Erythroblast (primary cell): ENCODE data around the gene RPA4.

Experiments
- DNase-seq, 2 experiments: peaks; one replicate each; lab custom pipeline; 2025; lab: John Stamatoyannopoulos, UW
- GATA1 ChIP-seq: IDR thresholded peaks from 2 replicates; pipeline ENCODE4 v1.6.1; 2011; ENCODE audit warnings: low read depth, mild to moderate bottlenecking, control low read depth, low read length, moderate library complexity
- POLR2A ChIP-seq: IDR thresholded peaks from 2 replicates; pipeline ENCODE4 v1.6.1; 2011; ENCODE audit warnings: mild to moderate bottlenecking, low read length

RPA4 gene

DNA sequence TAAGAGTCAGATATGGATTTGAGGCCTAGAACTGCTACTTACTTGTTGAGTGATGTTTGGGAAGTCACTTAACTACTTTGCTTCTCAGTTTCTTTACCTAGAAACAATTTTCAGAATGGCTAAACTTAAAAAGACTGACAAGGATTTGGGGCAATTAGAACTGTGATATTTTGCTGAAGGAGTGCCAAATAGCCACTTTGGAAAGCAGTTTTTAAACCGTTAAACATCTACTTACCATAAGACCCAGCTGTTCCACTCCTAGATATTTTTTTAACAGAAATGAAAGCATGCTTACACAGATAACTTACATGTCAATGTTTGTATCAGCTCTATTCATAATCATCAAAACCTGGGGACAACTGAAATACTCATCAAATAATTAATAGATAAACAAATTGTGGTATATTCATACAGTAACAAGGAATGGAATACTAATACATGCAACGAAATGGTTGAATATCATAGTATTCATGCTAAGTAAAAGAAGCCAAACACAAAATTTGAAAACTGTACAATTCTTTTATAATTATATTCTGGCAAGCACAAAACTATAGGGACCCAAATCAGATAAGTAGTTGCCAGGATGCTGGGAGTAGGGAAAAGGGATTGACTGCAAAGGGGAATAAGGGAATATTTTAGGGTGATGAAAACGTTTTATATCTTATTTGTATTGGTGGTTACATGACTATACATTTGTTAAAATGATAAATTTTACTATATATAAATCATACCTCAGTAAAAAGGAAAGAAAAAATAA, 24.0 kb downstream of the RPA4 start:
- TF ChIP-seq GATA1 (no peak), POLR2A (no peak)
- DNase-seq, result no peak

DNA sequence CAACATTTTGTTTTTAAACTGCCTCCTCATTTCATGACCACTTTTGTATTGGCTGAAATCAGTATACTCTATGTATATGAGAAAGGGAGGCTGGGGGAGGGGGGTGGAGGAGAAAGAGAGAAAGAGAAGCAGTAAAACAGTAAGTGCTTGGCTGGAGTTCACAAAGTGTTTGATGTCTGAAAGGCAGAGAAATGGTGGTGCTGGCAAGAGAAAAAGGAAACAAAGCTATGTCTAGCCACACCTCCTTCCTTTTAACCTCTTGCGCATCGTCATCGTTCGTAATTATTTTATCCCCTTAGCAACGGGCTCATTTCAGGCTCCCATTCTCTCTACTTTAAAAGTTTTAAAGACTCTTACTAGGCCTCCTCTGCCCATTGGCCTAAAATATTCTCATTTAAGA, 25.6 kb downstream of the RPA4 start:
- TF ChIP-seq GATA1 (no peak), POLR2A (no peak)
- no peak for DNase-seq

DNA sequence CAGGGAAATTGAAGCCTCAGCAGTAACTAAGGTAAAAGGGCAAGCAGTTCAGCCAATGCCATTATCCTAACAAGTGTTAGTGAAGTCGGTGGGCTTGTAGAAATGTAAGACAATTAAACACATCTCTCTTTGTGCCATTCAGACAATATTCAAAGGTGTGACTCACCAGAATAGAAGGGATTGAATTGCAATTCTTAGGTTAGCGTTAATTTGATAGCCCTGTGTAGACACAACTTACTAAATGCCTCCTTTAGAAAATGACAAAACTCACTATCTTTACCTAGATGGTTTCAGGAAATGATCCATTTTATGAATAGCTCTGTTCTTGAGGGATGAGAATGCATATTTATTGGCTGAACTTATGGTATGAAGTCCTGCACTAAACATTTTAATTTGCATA, 35.2 kb downstream of the RPA4 start:
- no peak for DNase-seq
- no peak for TF ChIP-seq GATA1
- no peak for TF ChIP-seq POLR2A

DNA sequence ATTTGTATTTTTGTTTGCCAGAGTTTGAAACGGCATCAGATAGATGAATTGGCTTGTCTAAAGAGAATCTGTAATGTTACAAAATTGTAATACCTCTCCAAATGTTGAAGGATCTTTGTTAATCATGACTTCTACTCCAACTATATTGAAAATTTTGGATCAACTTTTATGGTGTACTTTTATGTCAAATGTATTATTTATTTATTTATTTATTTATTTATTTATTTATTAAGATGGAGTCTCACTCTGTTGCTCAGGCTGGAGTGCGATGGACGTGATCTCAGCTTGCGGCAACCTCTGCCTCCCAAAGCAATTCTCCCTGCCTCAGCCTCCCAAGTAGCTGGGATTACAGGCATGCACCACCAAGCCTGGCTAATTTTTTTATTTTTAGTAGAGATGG, 36.0 kb downstream of the RPA4 start:
- no peak for DNase-seq
- TF ChIP-seq POLR2A (no peak), GATA1 (no peak)

DNA sequence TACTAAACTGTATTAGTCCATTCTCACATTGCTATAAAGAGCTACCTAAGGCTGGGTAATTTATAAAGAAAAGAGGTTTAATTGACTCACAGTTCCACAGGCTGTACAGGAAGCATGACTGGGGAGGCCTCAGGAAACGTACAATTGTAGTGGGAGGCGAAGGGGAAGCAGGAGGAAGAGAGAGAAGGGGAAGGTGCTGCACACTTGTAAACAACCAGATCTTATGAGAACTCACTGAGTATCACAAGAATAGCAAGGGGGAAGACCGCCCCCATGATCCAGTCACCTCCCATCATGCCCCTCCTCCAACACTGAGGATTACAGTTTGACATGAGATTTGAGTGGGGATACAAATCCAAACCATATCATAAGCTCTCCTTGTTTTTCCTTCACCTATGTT, 40.9 kb downstream of the RPA4 start:
- DNase-seq, result no peak
- no peak for TF ChIP-seq GATA1
- TF ChIP-seq POLR2A, result no peak

DNA sequence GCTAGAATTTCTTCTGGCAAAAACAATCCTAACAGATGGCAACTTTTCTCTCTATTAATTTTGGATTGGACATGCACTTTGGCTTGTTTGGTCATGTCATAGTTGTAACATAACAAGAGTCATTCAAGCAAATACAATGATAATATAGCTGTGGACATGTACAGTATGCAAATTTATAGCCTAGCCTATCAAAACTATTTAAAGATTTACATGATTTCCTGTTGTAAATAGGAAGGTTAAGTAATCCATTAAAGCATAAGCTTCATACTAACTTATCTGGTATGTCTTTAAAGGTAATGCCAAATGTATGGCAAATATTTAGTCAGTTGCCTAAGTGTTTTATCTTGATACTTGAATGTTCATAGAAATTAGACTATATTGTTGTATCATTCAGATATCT, 45.3 kb downstream of the RPA4 start:
- TF ChIP-seq GATA1 (no peak), POLR2A (no peak)
- DNase-seq, result no peak
